Glomerular visceral epithelial cell (primary cell): Measurements from ENCODE around the gene UPB1.
A peak's percentile ranks its signal among the peaks of the same experiment; 100 is the strongest.

ENCODE experiments used
- DNase-seq: peaks from one replicate; pipeline ENCODE4 v3.0.0-alpha.2; 2016; ENCODE audit errors: extremely low spot score

UPB1 gene

GRCh38 chr22:24504540-24504939 is 9.4 kb downstream of the UPB1 start:
- no peak for DNase-seq

- no peak for DNase-seq
Observed at GRCh38 chr22:24504956-24505736, 10.0 kb downstream of the UPB1 start.

- no peak for DNase-seq
Observed at GRCh38 chr22:24506802-24507438, 11.8 kb downstream of the UPB1 start.

GRCh38 chr22:24507716-24508115 is 12.6 kb downstream of the UPB1 start:
- DNase-seq = no peak

- DNase-seq = peak; percentile 47
Observed at GRCh38 chr22:24510637-24511625, 15.8 kb downstream of the UPB1 start.

GRCh38 chr22:24512043-24512442 is 16.9 kb downstream of the UPB1 start:
- no peak for DNase-seq

GRCh38 chr22:24513378-24514240 is 18.5 kb downstream of the UPB1 start:
- DNase-seq = no peak

- no peak for DNase-seq
Observed at GRCh38 chr22:24514241-24515026, 19.3 kb downstream of the UPB1 start.

- no peak for DNase-seq
Observed at GRCh38 chr22:24515027-24515338, 19.9 kb downstream of the UPB1 start.

GRCh38 chr22:24516301-24516737 is 21.2 kb downstream of the UPB1 start:
- peak; percentile 62 for DNase-seq

- no peak for DNase-seq
Observed at GRCh38 chr22:24517446-24517845, 22.3 kb downstream of the UPB1 start.

- DNase-seq = no peak
Observed at GRCh38 chr22:24518228-24518627, 23.1 kb downstream of the UPB1 start.

- DNase-seq = no peak
Observed at GRCh38 chr22:24518771-24519485, 23.8 kb downstream of the UPB1 start.

- DNase-seq = no peak
Observed at GRCh38 chr22:24519496-24519895, 24.4 kb downstream of the UPB1 start.

- DNase-seq = peak; percentile 69
Observed at GRCh38 chr22:24521791-24522245, 26.7 kb downstream of the UPB1 start.

- DNase-seq = no peak
Observed at GRCh38 chr22:24523873-24524272, 28.7 kb downstream of the UPB1 start.

- DNase-seq = peak; percentile 60
Observed at GRCh38 chr22:24525416-24526037, 30.4 kb downstream of the UPB1 start.

GRCh38 chr22:24526191-24526590 is 31.1 kb downstream of the UPB1 start:
- DNase-seq = no peak

- DNase-seq = no peak
Observed at GRCh38 chr22:24529898-24530297, 34.8 kb downstream of the UPB1 start.
